ENCODE results near the gene KIF23. TPM values are rescaled to one million over a fixed set of nuclear protein-coding genes. Genes with fewer than 3 reads are reported as not detected.

KIF23 gene
- total RNA-seq, 1 donor from 2014 or later: 36.0 TPM

- Mint-ChIP-seq H3K4me1 (no peaks in the 10 kb centered on the region), H3K9me3 (no peaks in the 10 kb centered on the region), H3K27ac (no peak overlapping the region), H3K36me3 (ENCODE audit: low read depth) (no peaks in the 10 kb centered on the region), H3K27me3 (peaks cover 7% of the 10 kb centered on the region), H3K4me3 (no peak overlapping the region)
- intact Hi-C loops (cut with micrococcal nuclease): no loop called here
- no peak for DNase-seq
These were observed 25.9 kb upstream of the KIF23 start for GRCh38 chr15:69388260-69388705.

GRCh38 chr15:69389426-69389825 is 24.7 kb upstream of the KIF23 start:
- Mint-ChIP-seq H3K36me3 (ENCODE audit: low read depth) (no peaks in the 10 kb centered on the region), H3K27ac (no peak overlapping the region), H3K27me3 (peaks cover 10% of the 10 kb centered on the region), H3K4me3 (no peak overlapping the region), H3K9me3 (no peaks in the 10 kb centered on the region), H3K4me1 (peaks cover 2% of the 10 kb centered on the region)
- no peak for DNase-seq
- intact Hi-C loops (cut with micrococcal nuclease): no loop called here

- Mint-ChIP-seq H3K4me1 (peaks cover 6% of the 10 kb centered on the region), H3K27ac (no peak overlapping the region), H3K9me3 (no peaks in the 10 kb centered on the region), H3K27me3 (peaks cover 12% of the 10 kb centered on the region), H3K4me3 (no peak overlapping the region), H3K36me3 (ENCODE audit: low read depth) (no peaks in the 10 kb centered on the region)
- intact Hi-C loops (cut with micrococcal nuclease): no loop called here
- no peak for DNase-seq
These were observed 23.6 kb upstream of the KIF23 start for GRCh38 chr15:69390575-69390974.

GRCh38 chr15:69391046-69391757 is 22.9 kb upstream of the KIF23 start:
- Mint-ChIP-seq H3K27ac (no peak overlapping the region), H3K4me3 (no peak overlapping the region), H3K27me3 (peaks cover 12% of the 10 kb centered on the region), H3K4me1 (peaks cover 6% of the 10 kb centered on the region), H3K9me3 (no peaks in the 10 kb centered on the region), H3K36me3 (ENCODE audit: low read depth) (no peaks in the 10 kb centered on the region)
- intact Hi-C loops (cut with micrococcal nuclease): no loop called here
- DNase-seq: no peak

GRCh38 chr15:69392352-69392751 is 21.8 kb upstream of the KIF23 start:
- H3K4me3 Mint-ChIP-seq: no peak overlapping the region
- intact Hi-C loops (cut with micrococcal nuclease): no loop called here
- DNase-seq: no peak
- no peak overlapping the region for H3K27ac Mint-ChIP-seq
- peaks cover 6% of the 10 kb centered on the region for H3K4me1 Mint-ChIP-seq
- peaks cover 12% of the 10 kb centered on the region for H3K27me3 Mint-ChIP-seq
- H3K36me3 Mint-ChIP-seq (ENCODE audit: low read depth): no peaks in the 10 kb centered on the region
- H3K9me3 Mint-ChIP-seq: no peaks in the 10 kb centered on the region

GRCh38 chr15:69393831-69394491 is 20.2 kb upstream of the KIF23 start:
- Mint-ChIP-seq H3K27ac (no peak overlapping the region), H3K4me3 (no peak overlapping the region), H3K9me3 (no peaks in the 10 kb centered on the region), H3K36me3 (ENCODE audit: low read depth) (no peaks in the 10 kb centered on the region), H3K27me3 (peaks cover 10% of the 10 kb centered on the region), H3K4me1 (peaks cover 9% of the 10 kb centered on the region)
- no peak for DNase-seq
- intact Hi-C loops (cut with micrococcal nuclease): loop anchor here (1.0 kb wide), 1 partner anchor 335 kb away; no protein-coding TSS in a partner anchor

- no peaks in the 10 kb centered on the region for H3K9me3 Mint-ChIP-seq
- H3K4me1 Mint-ChIP-seq: peaks cover 9% of the 10 kb centered on the region
- peaks cover 10% of the 10 kb centered on the region for H3K27me3 Mint-ChIP-seq
- DNase-seq: peak; percentile 95
- no peak overlapping the region for H3K27ac Mint-ChIP-seq
- H3K4me3 Mint-ChIP-seq: peak overlapping the region; percentile 31
- intact Hi-C loops (cut with micrococcal nuclease): loop anchor here (1.0 kb wide), 1 partner anchor 335 kb away; no protein-coding TSS in a partner anchor
- H3K36me3 Mint-ChIP-seq (ENCODE audit: low read depth): no peaks in the 10 kb centered on the region
These were observed 19.4 kb upstream of the KIF23 start for GRCh38 chr15:69394556-69395282.

- H3K4me1 Mint-ChIP-seq: peaks cover 9% of the 10 kb centered on the region
- no peaks in the 10 kb centered on the region for H3K9me3 Mint-ChIP-seq
- H3K27me3 Mint-ChIP-seq: peaks cover 10% of the 10 kb centered on the region
- H3K27ac Mint-ChIP-seq: no peak overlapping the region
- DNase-seq: no peak
- intact Hi-C loops (cut with micrococcal nuclease): no loop called here
- no peak overlapping the region for H3K4me3 Mint-ChIP-seq
- H3K36me3 Mint-ChIP-seq (ENCODE audit: low read depth): no peaks in the 10 kb centered on the region
These were observed 18.7 kb upstream of the KIF23 start for GRCh38 chr15:69395460-69395859.

- Mint-ChIP-seq H3K4me1 (peaks cover 11% of the 10 kb centered on the region), H3K4me3 (no peak overlapping the region), H3K27me3 (peaks cover 10% of the 10 kb centered on the region), H3K36me3 (ENCODE audit: low read depth) (no peaks in the 10 kb centered on the region), H3K27ac (no peak overlapping the region), H3K9me3 (no peaks in the 10 kb centered on the region)
- intact Hi-C loops (cut with micrococcal nuclease): no loop called here
- DNase-seq: no peak
These were observed 18.2 kb upstream of the KIF23 start for GRCh38 chr15:69395991-69396390.

- peaks cover 8% of the 10 kb centered on the region for H3K27me3 Mint-ChIP-seq
- peaks cover 11% of the 10 kb centered on the region for H3K4me1 Mint-ChIP-seq
- H3K27ac Mint-ChIP-seq: no peak overlapping the region
- H3K9me3 Mint-ChIP-seq: no peaks in the 10 kb centered on the region
- intact Hi-C loops (cut with micrococcal nuclease): no loop called here
- H3K4me3 Mint-ChIP-seq: no peak overlapping the region
- H3K36me3 Mint-ChIP-seq (ENCODE audit: low read depth): no peaks in the 10 kb centered on the region
- no peak for DNase-seq
These were observed 15.7 kb upstream of the KIF23 start for GRCh38 chr15:69398491-69398891.

GRCh38 chr15:69400850-69401249 is 13.3 kb upstream of the KIF23 start:
- Mint-ChIP-seq H3K27me3 (peaks cover 12% of the 10 kb centered on the region), H3K4me3 (no peak overlapping the region), H3K27ac (no peak overlapping the region), H3K9me3 (no peaks in the 10 kb centered on the region), H3K4me1 (peaks cover 5% of the 10 kb centered on the region), H3K36me3 (ENCODE audit: low read depth) (no peaks in the 10 kb centered on the region)
- DNase-seq: no peak
- intact Hi-C loops (cut with micrococcal nuclease): no loop called here

GRCh38 chr15:69402816-69403215 is 11.3 kb upstream of the KIF23 start:
- Mint-ChIP-seq H3K27me3 (peaks cover 18% of the 10 kb centered on the region), H3K27ac (no peak overlapping the region), H3K36me3 (ENCODE audit: low read depth) (no peaks in the 10 kb centered on the region), H3K4me1 (peaks cover 5% of the 10 kb centered on the region), H3K4me3 (no peak overlapping the region), H3K9me3 (no peaks in the 10 kb centered on the region)
- intact Hi-C loops (cut with micrococcal nuclease): no loop called here
- DNase-seq: no peak

GRCh38 chr15:69403594-69403993 is 10.6 kb upstream of the KIF23 start:
- no peak for DNase-seq
- intact Hi-C loops (cut with micrococcal nuclease): no loop called here
- Mint-ChIP-seq H3K9me3 (no peaks in the 10 kb centered on the region), H3K4me1 (peaks cover 3% of the 10 kb centered on the region), H3K4me3 (no peak overlapping the region), H3K36me3 (ENCODE audit: low read depth) (no peaks in the 10 kb centered on the region), H3K27me3 (peaks cover 18% of the 10 kb centered on the region), H3K27ac (no peak overlapping the region)

- Mint-ChIP-seq H3K27me3 (peaks cover 18% of the 10 kb centered on the region), H3K27ac (no peak overlapping the region), H3K4me1 (peaks cover 2% of the 10 kb centered on the region), H3K9me3 (no peaks in the 10 kb centered on the region), H3K4me3 (no peak overlapping the region), H3K36me3 (ENCODE audit: low read depth) (no peaks in the 10 kb centered on the region)
- no peak for DNase-seq
- intact Hi-C loops (cut with micrococcal nuclease): no loop called here
These were observed 9.0 kb upstream of the KIF23 start for GRCh38 chr15:69405110-69405509.
